Measurements from ENCODE around the gene MYH6.
A peak's percentile ranks its signal among the peaks of the same experiment; 100 is the strongest.
"Not testable (repeated sequence)": the region's sequence is repeated elsewhere in the genome, so short reads cannot be mapped to it uniquely, and the experiment has no call there.

MYH6 gene

DNA sequence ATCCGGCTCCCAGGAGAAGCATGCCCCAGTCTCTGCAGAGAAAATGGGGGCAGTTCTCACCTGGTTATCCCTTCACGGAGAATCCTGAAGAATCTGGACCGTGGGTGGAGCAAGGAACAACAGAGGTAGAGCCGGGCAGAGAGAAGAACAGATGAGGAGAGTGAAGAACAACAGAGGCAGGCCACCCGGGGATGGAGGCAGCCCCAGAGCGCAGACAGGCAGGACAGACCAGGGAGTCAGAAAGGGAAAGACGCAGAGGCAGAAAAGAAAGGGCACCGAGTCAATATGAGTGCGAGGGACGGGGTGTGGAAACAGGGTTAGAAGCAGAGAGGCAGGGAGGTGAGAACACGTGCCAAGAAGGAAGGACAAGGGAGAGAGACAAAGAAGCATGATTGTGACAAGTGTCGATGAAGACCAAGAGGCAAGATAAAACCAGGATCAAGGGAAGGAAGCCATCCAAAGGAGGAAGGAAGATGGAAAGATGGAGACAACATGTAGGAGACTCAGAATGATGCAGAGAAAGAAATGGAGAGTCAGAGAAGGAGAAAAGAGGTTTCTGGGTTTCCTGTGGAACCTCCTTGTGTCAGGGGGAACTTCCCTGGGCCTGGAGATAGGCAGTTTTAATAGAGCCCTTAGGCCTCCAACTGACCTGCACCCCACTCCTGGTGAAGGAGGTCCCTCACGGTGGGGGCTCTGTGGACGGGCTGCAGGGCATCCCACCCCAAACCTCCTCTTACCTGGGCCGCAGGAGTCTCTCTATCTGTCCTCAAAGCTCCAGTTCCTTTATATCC lies at the start of gene MYH6:
Gene MYH6 (minus strand): TSS at position 758 of the 791 bp plus-strand sequence. CDS start 1,050 bp downstream, outside the sequence.
- no peak for DNase-seq (ENCODE audit: low read depth, low spot score)

DNA sequence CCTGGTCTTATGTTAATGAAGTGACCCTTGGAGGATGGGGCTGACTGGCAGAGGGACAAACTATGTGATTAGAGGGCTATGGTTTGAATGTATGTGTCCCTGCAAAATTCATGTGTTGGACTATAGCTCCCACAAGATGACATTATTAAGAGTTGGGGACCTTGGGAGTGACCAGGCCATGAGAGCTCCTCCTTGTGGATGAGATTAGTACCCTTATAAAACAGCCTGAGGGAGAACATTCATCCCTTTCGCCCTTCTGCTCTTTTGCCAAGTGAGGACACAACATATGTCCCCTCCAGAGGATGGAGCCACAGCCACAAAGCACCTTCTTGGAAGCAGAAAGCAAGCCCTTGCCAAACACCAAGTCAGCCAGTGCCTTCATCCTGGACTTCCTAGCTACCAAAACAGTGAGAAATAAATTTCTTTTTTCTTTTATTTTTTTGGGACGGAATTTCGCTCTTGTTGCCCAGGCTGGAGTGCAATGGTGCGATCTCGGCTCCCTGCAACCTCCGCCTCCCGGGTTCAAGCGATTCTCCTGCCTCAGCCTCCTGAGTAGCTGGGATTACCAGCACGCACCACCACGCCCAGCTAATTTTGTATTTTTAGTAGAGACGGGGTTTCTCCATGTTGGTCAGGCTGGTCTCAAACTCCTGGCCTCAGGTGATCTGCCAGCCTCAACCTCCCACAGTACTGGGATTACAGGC lies 49.0 kb upstream of the MYH6 start:
- not testable (repeated sequence) for DNase-seq (ENCODE audit: low read depth, low spot score)

DNA sequence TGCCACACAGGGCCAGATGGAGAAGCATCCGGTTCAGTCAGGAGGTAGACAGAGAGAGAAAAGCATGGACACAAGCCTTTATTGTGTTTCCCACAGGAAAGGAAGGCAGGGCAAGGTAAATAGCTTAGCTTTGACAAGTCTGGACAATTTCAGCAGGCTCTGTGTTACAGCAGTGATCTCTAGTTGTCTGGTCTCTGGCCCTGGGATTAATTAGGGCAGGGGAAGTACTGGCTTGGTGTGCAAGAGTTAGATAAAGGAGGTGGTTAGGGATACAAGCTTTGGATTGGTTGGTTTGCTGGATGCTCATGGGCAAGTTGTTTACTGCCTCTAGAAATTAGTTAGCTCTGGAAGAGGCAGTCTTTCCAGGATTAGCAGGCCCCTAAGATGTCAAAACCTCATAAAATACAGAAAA lies 46.4 kb upstream of the MYH6 start:
- peak; percentile 70 for DNase-seq (ENCODE audit: low read depth, low spot score)

DNA sequence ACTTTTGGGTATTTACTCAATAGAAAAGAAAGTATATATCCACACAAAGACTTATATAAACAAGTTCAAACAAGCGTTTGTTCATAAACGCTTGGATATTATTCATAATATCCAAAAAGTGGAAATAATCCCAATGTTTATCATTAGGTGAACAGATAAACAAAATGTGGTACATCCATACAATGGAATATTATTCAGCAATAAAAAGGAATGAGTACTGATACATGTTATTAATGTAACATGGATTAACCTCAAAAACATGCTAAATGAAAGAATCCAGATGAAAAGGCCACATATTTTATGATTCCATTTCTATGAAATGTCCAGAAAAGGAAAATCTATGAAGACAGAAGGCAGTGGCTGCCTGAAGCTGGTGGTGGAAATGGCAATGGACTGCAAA lies 44.2 kb upstream of the MYH6 start:
- DNase-seq (ENCODE audit: low read depth, low spot score) = no peak

DNA sequence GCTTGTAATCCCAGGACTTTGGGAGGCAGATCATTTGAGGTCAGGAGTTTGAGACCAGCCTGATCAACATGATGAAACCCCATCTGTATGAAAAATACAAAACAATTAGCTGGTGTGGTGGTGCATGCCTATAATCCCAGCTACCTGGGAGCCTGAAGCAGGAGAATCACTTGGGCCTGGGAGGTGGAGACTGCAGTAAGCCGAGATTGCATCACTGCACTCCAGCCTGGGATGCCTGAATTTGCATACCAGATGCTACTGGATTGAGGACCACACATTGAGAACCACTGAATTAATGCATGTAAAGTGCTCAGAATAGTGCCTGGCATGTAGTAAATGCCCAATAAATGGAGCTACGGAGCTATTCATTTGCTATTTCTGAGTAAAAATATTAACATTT lies 42.3 kb upstream of the MYH6 start:
- DNase-seq (ENCODE audit: low read depth, low spot score) = no peak

DNA sequence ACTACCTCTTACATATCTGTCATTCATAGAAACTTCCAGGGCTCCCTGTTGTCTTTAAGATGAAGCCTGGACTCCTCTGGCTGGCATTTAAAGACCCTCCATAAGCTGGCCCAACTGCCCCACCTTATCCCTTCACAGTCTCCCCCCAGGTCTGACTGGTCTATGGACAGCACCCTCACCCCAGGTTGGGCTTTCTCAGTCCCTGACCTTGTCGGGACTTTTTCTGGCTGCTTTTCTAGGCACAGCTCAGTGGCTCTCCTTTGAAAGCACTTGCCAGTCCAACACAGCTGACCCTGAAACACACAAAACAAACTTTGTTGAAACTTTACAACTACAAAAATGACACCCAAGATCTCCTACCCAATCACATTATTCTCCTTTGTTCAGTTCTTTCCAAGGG lies 41.2 kb upstream of the MYH6 start:
- DNase-seq (ENCODE audit: low read depth, low spot score) = no peak

DNA sequence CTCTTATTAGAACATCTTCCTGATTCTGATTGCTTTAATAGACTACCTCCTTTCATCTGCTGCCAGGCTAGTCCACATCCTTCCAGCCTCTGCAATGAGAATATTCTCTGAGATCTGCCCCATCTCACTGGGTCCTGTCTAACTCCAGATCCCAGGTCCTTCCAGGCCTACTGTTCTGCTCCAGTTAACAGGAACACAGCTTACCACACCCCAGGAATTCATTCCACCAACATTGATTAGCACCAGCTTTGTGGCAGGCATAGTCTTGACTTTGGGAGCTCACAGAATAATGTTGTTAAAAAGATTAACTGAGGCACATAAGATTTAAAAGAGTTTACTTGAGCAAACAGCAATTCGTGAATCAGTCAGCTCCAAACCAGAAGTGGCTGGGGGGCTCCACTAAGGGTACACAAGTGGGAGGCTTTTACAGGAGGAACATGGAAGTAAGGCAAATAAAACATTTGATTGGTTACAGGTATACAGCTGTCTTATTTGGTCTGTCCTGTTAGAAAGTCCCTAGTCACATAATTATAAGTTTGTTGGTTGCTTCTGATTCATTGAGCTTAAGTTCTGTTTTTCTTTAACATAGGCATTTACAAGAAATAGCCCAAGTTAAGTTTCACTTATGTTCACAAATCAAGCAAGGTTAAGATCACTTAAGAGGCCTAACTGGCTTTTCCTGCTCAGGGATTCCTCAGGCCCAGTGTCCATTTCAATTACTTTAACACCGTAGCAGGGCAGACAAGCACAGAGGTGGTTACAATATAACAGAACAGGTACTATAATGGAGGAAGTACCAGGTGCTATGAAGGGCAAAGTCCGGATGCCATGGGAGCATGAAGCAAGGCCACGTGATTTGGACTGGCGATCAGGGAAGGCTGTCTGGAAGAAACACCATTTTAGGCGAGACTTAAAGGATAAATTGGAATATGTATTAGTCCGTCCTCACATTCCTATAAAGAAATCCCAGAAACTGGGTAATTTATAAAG lies 39.6 kb upstream of the MYH6 start:
- no peak for DNase-seq (ENCODE audit: low read depth, low spot score)

DNA sequence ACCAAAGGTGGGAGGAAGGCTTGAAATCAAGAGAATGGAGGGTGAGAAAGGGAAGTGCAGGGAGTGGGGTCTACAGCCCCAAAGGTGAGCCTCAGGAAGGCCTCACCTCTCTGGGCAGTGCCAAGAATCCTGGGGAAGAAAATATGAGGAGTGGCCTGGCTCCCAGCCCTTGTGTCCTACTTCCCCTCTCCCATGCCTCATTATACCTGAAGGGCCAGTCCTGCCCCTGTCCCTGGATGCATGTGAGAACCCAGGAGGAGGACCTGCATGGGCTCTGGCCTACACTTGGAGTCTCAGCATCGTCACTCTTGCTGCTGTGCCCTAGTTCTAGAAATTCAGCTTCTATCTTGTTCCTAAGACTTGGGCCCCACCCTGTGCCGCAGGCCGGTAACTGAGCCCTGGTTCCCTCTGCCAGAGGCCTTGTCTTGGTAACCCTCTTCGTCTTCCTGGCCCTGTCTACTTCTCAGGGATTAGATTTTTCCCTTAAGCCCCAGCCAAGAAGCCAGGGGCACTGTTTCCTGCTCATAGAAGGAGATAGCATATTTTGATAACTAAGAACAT lies 38.3 kb upstream of the MYH6 start:
- DNase-seq (ENCODE audit: low read depth, low spot score) = no peak

DNA sequence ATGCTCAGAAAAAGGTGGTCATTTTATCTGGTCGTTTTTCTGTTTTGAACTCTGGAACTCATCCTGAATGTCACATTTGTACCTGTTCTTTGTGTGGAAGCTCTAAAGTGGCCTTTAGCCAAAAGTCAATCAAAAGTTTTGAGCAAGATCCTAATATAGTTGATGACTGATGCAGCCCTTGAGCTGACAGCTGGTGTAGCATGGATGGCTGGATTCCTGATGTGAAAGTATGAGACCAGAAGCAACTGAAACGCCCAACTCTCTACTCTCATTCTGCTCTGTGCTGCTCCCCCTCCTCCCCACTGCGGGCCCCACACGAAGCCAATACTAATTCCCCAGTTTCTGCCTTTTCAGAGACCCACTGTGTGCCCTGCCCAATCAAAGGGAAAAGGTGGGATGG lies 37.7 kb upstream of the MYH6 start:
- DNase-seq (ENCODE audit: low read depth, low spot score) = no peak

DNA sequence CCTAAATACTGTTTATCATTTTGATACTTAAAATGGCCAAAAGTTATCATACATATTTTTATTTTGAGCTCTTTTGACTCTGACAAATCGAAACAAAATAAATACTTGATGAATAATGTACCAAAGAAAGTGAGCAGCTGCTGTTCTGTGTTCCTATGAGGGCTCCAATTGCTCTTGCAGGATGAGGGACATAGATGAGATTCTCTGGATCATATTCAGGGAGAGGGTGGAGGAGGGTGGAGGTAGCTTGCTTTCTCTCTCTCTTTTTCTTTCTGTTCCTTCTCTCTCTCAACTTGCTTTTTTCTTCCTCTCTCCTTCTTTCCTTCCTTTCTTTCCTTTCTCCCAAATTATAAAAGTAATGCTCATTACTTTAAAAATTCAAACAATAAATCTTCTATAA lies 36.2 kb upstream of the MYH6 start:
- DNase-seq (ENCODE audit: low read depth, low spot score) = no peak

DNA sequence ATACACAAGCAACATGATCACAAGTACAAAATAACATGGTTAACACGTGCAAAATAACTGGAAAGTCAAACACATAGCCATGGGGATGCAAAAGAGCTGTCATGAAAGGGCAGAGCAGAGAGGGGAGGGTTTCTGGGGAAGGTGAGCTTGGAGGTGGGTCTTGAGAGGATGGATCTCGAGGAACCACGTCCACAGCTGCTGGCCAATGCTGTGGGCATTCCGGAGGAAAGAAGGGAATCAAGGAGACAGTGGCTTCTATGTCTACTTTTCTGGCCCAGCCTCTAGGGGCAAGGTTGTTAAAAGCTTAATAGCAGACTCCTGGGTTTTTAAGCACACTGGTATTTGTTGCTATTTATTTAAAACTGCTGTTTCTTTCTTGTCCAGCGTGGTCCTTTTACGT lies 35.8 kb upstream of the MYH6 start:
- DNase-seq (ENCODE audit: low read depth, low spot score) = no peak

DNA sequence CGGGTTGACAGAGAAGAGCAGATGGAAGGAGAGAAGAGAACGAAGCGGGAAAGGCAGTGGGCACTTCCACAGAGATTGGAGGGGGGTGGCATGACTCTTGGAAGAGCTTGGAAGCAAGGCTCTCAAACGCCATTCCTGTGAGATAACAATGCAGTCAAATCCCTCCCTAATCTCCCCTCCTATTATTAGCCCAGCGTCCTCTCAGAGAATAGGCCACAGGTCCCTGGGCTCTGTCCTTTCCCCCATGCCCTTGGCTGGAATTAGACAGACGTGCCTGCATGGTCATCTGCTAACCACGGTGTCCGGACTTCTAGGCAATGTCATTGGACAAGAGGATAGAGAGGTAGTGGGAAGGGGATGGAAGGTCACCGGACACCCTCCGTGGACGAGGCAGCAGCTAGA lies 35.3 kb upstream of the MYH6 start:
- no peak for DNase-seq (ENCODE audit: low read depth, low spot score)

DNA sequence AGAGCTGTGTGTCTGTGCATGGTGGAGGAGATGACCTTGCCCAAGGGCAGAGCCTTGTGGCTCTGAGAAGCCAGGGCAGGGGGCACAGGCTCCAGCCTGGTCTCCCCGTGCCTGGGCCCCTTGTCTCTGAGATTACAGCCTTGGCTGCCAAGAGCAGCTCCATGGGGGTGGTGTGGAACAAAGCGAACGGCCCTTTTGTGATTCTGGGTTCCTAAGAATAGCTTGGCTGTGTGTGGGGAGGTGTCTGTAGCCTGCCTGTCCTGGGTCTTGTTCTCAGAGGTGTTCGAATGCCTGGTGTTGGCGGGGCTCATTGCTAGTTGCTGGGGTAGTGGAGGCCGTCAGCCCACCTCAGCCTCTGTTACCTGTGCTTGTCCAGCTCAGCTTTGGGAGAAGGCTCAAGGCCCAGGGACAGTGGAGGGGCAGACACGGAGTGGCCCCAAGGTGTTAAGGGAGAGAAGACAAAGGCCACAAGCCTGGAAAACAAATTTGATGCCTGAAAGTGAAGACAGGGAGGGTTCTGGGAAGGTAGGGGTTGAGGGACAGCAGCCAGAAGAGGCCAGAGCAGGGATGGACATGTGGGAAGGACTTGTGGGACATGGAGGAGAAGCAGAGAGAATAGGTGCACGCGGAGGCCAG lies 34.8 kb upstream of the MYH6 start:
- no peak for DNase-seq (ENCODE audit: low read depth, low spot score)

DNA sequence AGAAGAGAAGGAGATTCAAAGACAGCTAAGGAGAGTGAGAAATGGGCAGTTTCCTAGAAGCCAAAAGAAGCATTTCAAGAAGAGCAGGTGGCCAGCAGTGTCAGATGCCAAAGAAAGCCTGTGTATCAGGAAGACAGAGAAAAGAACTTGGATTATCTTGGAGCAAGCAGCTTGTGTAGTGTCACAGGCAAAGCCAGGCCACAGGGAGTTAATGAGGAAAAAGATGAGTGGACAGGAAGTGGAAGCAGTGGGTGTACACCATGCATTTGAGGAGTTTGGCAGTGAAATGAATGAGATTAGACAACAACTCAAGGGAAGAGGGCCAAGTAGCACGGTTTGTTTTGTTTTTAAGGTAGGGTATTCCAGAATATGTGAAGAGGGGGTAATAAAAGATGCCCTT lies 33.0 kb upstream of the MYH6 start:
- no peak for DNase-seq (ENCODE audit: low read depth, low spot score)

DNA sequence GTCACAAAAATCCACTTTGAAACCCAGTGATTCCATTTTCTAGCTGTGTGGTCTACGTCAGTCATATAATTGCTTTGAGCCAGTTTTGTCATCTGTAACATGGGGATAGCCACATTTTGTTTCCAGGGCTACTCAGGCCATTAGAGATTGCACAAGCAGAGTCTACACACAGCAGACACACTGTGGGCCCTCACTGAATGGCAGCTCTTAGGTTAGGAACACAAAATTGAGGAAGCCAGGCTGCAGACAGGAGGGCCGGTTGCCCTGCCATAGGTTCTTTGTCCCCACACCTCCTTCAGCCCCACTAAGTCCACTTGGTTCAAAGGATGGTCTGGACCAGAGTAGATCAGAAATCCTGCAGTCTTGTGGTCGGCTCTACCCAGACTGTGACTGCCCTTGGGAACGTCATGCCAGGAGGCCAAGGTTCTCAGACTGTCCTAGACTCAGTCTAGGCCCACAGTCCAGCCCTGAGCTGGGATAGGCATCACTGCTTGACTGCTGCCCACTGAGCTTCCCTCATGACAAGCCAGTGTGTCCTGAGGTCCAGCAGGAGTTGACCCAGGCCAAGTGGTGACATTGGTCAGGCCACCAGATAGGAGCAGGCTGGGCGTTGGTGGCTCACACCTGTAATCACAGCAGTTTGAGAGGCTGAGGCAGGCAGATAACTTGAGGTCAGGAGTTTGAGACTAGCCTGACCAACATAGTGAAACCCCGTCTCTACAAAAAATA lies 31.2 kb upstream of the MYH6 start:
- no peak for DNase-seq (ENCODE audit: low read depth, low spot score)

DNA sequence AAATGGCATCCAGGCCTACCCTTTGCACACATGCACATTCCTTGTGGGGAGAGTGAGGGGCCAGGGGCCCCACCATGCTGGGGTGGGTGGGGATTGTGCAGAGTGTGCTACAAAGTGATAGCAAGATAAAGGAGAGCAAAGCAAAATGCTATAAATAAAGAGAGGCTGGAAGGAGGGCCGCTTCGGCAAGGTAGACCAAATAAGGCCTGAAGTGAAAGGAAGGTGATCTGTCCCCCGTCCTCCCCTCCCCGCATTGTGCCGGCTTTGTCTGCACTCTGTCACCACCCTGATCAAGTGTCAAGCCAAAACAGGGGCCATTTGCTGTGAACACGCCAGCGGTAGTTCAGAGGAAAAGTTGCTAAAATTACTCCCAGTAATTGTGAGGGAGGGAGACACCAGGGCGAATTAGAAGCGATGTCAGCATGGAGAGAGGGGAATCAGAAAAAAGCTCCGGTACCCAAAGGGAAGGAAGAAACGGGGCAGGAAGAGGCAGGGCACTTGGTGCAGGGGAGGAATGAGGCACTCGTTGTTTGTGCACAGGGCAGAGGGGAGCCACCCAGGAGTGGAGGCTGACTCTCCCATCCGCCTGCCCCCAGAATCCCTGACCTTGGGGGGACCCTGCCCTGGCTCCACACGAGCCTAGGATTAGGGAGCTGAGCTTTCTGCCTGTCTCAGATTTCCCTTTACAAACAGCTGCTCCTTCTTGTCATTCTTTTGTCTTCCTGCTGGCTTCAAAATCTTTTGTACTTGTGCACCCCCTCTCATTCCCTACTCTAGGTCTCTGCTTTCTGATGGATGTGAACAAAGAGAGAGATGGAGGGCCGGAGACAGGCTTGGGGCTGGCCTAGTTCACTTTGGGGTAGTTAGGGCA lies 30.3 kb upstream of the MYH6 start:
- peak; percentile 23 for DNase-seq (ENCODE audit: low read depth, low spot score)

DNA sequence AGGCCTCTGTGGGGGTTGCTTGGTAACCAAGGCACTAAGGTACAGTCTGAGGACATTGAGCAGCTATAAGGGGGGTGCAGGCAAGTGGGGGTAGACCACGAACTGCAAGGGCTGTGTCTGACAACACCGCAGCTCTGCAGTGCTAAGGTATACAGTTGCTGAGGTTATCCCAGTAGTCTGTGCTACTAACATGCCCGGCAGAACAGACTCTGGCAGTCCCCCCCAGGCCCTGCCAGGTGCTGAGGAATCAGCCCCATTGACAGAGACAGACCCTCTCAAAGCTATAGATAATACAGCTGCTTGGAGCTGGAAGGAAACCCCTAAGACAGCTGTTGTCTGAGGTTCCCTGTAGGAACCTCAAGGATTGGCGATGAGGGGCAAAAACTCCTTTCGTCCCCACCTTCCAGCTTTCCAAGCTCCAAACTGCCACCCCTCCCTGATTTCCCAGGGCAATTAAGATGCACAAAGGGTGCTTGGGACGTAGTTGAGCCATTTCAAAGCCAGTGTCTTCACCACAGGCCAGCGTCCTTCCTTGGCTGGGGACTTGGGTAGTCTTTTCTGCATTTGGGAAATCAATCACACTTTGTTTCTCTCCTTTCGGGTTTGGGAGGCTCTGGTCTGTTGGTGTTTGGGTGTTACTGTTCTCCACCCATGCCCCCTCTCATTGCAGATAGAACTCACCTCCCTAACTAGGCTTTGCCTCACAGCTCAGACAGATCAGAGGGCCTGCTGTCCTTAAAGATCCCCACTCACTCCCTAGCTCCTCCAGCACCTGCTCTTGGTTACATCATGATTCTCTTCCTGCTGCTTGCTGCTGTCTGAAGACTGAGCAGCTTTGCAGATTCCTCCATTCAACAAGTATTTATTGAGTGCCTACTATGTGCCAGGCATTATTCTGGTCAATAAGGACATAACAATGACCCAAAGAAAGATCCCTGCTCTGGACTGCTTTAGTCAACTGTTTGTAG lies 29.3 kb upstream of the MYH6 start:
- no peak for DNase-seq (ENCODE audit: low read depth, low spot score)
